GM21367 (cell line): ENCODE data around the gene UHRF1.
A peak's percentile ranks its signal among the peaks of the same experiment; 100 is the strongest.
"Not testable (repeated sequence)": the region's sequence is repeated elsewhere in the genome, so short reads cannot be mapped to it uniquely, and the experiment has no call there.

ENCODE experiments used
- ATAC-seq: cut with Tn5 transposase; IDR thresholded peaks from one replicate; pipeline ENCODE4 v1.9.1; 2021; ENCODE audit not compliant: unreplicated experiment

UHRF1 gene

DNA sequence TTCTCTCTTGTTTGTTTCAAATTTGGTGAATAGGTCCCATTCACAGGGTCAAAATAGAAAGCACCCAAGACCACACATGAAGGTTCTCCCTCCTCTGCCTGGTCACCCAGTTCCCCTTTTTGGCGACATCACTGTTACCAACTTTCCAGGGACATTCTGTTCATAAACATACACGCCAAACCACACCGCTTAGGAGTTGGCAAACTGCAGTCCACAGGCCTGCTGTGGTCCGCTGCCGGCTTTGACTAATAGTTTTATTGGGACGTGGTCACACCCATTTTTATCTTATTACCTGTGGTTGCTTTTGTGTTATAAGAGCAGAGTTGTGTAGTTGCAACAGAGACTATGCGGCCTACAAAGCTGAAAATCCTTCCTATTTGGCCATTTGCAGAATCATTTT is 24.2 kb downstream of the UHRF1 start:
- no peak for ATAC-seq

DNA sequence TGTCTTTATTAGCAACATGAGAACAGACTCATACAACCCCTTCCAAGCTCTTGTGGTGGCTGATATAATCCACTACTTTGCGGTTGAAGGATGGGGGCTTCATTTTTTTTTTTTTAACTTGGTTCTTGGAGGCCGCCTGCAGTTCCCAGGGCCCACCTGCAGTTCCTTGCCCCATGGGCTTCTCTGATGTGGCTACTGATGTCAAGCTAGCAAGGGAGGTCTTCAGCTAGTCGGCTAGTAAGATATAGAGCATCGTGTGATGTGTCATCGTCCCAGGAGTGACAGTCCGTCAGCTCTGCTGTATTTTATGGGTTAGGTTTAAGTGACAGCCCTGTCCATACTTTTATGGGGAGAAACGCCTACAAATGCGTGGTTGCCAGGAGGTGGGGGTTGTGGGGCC is 26.1 kb downstream of the UHRF1 start:
- ATAC-seq: no peak

DNA sequence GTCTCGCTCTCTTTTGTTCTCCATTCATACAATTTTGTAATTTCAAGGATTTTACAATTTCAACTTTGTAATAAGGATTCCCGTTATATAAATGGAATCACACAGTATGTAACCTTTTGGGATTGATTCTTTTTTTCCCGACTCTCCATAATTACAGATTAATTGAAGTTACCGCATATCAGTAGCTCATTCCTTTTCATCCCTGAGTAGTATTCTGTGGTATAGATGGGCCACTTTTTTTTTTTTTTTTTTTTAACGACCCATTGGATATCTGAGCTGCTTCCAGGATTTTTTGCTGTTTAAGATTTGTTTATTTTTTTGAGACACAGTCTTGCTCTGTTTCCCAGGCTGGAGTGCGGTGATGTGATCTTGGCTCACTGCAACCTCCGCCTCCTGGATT is 27.8 kb downstream of the UHRF1 start:
- no peak for ATAC-seq

DNA sequence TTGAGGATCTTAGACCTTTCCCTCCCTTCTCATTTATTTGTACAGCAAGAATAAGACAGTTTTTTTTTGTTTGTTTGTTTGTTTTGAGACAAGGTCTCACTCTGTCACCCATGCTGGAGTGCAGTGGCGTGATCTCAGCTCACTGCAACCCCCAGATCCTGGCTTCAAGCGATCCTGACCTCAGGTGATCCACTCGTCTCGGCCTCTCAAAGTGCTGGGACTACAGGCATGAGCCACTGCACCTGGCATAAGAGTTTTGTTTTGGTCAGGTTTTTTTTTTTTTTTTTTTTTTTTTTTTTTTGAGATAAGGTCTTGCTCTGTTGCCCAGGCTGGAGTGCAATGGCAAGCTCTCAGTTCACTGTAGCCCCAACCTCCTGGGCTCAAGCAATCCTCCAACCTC is 29.2 kb downstream of the UHRF1 start:
- not testable (repeated sequence) for ATAC-seq

DNA sequence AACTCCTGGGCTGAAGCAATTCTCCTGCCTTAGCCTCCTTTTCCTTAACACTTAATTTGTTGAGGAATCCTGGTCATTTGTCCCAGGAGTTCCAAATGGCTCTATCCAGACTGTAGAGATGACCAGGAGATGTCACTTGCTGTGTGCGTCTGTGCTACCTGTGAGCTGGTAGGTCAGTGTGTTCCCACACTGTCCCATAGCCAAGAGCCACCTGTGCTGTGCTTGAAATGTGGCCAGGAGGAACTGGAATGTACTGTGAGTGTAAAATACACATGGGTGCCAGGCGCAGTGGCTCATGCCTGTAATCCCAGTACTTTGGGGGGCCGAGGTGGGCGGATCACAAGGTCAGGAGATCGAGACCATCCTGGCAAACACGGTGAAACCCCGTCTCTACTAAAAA is 30.2 kb downstream of the UHRF1 start:
- no peak for ATAC-seq

DNA sequence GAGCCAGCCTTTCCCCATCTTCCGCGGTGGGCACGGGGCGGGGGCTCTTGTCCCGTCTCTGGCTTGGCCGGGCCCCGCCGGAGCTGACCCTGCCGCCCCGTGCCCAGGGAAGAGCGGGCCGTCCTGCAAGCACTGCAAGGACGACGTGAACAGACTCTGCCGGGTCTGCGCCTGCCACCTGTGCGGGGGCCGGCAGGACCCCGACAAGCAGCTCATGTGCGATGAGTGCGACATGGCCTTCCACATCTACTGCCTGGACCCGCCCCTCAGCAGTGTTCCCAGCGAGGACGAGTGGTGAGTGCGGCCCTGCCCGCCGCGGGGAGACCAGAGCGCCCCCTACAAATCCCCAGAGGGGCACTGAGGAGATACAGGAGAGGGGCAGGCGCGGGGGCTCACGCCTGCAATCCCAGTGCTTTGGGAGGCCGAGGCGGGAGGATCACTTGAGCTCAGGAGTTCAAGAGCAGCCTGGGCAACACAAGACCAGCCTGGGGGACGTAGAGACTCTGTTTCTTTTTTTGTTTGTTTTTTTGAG is 32.4 kb downstream of the UHRF1 start:
- not testable (repeated sequence) for ATAC-seq

DNA sequence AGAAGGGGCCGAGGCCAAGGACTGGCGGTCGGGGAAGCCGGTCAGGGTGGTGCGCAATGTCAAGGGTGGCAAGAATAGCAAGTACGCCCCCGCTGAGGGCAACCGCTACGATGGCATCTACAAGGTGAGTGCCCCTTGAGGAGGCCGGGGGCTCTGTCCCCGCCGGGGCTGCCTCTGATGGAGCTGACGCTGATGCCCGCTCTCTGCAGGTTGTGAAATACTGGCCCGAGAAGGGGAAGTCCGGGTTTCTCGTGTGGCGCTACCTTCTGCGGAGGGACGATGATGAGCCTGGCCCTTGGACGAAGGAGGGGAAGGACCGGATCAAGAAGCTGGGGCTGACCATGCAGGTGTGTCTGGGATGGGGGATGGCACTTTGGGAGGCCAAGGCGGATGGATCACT is 41.3 kb downstream of the UHRF1 start:
- not testable (repeated sequence) for ATAC-seq

DNA sequence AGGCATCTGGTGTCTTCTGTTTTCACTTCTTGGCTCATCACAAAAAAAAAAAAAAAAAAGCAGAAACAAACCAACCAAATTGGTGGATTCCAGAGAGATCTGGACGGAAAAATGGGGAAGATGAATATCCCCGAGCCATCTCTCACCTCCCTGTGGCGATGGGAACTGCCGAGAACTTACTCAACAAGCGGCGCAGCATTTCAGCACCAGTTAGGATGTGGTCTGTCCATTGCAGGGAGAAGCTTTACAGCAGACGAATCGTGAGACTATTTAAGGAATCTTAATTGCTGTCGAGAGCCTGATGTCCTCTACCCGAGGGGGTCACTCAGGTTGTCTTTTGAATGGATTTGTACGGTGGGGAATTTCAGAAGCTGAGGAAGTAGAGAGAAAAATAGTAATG is 42.4 kb downstream of the UHRF1 start:
- ATAC-seq: no peak

DNA sequence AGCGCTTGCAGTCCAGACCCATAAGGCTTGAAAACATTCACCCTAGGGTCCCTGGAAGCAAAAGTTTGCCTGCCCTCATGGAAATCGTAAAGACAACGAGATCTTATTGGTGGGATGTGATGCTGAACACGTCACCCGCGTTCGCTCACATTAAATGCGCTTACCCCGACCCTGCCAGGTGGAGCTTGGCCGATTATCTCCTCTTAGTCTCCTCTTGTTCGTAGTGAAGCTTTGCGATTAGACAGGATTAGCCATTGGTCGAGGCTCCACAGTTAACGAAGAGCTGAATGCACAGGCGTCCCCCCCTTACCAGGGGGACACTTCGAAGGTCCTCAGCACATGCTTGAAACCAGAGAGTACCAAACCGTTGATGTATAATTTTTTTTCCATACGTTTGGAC is 43.6 kb downstream of the UHRF1 start:
- ATAC-seq: no peak

DNA sequence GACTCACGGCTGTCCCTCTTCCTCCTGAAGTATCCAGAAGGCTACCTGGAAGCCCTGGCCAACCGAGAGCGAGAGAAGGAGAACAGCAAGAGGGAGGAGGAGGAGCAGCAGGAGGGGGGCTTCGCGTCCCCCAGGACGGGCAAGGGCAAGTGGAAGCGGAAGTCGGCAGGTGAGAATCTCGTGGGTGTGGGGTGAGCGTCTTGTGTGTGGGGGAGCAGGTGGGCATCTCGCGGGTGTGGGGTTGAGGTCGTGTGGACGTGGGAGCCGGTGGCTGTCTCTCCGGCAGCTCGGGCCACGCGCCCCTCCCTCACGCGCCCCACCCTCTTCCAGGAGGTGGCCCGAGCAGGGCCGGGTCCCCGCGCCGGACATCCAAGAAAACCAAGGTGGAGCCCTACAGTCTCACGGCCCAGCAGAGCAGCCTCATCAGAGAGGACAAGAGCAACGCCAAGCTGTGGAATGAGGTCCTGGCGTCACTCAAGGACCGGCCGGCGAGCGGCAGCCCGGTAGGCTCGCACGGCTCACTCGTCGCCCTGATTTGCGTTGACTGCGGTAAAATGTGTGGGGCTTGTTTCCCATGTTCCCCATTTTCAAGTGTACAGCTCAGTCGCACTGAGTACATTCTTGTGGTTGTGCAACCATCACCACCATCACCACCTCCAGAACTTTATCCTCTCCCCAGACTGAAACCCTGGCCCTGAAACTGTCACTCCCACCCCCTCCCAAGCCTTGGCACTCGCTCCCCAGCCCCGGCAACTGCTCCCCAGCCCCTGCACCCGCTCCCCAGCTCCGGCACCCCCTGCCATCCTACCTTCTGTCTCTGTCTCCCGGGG is 45.2 kb downstream of the UHRF1 start:
- not testable (repeated sequence) for ATAC-seq

DNA sequence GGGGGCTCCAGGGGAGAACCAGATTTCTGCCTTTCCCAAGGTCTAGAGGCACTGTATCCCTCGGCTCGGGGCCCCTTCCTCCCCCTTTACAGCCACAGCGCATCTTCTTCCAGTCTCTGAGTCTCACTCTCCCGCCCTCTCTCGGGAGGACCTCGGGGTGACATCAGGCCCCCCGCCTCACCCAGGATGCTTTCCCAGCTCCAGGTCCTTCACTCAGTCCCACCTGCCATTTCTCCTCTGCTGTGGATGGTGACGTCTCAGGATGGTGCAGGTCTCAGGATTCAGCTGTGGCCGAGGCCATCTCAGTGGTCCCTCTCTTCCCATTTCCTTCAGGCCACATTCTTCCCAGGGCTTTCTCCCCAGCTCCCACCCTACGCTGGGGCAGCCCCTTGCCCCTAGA is 46.0 kb downstream of the UHRF1 start:
- ATAC-seq: no peak

DNA sequence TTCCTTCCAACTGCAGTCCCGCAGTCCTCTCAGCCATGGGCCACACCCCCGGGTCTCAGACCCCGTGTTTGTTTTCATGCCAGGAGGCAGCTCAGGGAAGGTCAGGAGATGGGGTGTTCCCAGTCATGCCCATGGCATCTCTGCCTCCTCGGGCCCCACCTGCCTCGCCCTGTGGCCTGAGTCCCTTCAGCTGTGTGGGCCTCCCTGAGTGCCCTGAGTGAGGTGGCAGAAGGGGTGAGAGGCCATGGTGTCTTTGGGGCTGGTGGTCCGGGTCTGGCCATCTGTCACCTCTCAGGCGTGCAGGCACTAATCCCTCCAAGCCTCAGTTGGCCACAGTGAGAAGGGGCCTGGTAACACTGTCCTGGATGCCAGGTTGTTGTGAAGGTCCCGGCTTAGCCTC is 48.7 kb downstream of the UHRF1 start:
- no peak for ATAC-seq

DNA sequence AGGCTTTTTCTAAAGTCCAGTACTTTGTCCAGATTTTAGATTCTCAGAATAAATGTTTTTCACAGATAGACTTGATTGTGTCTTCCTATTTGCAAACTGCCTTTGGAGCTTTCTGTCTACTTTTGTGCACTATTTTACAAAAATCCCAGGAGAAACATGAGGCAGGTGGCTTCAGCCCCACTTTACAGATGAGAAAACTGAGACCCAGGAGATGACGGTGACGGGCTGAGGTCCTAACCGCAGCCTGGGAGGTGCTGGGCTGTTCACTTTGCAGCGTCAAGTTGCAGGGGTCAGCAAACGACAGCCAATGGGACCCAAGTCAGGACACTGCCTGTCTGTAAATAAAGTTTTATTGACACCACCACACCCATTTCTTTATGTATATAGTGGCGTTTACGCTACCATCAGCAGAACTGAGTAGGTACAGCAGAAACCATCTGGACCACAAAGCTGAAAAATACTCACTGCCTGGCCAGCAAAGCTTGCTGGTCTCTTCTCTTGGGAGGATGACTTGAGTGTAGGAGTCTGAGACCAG is 52.9 kb downstream of the UHRF1 start:
- ATAC-seq: no peak

DNA sequence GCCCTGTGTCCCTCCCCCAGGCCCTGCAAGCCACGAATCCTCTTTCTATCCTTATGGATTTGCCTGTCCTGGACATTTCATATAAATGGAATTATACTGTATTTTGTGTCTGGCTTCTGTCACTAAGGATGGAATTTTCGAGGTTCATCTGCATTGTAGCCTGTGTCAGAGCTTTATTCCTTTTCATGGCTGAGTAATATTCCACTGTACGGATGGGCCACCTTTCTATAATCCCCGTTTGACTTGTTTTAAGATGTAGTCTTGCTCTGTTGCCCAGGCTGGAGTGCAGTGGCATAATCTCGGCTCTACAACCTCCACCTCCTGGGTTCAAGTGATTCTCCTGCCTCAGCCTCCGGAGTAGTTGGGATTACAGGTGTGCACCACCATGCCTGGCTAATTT is 55.8 kb downstream of the UHRF1 start:
- ATAC-seq: no peak

DNA sequence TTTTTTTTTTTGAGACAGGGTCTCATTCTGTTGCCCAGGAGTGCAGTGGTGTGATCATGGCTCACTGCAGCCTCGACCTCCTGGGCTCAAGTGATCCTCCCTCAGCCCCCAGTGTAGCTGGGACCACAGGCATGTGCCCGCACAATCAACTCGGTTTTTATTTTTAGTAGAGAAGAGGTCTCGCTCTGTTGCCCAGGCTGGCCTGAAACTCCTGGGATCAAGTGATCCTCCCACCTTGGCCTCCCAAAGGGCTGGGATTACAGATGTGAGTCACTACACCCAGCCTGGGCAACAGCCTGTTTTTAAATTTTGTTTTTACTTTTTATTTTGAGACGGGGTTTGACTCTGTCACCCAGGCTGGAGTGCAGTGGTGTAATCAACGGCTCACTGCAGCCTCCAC is 57.3 kb downstream of the UHRF1 start:
- ATAC-seq: no peak

DNA sequence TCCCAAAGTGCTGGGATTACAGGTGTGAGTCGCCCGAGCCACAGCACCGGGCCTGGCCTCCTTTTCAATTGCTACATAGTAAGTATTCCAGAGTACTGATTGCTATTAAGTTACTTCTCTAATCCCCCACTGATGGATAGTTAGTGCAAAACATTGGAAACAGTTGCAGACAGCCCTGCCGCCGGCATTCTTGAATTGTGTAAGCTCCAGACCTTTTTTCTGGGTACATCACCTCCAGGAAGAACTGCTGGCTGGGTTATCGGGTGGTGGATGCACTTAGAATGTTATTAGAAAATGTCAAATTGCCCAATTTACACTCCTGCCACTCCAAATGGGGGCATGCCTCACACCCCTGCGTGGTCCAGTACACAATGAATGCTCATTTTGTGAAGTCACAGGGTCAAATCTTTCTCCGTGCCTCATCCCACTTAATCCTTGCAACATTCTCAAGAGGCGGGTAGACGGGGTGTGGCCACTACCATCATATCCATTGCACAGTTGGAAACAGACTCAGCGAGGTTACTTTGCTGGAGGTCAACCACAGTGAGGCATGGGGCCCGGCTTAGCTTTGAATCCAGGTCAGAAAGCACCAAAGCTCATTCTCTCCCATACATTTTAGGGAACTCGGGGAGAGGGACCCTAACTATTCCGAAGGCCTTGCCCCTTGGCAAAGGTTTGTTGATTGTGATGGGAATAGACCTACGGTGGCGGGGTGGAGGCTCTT is 58.6 kb downstream of the UHRF1 start:
- no peak for ATAC-seq

DNA sequence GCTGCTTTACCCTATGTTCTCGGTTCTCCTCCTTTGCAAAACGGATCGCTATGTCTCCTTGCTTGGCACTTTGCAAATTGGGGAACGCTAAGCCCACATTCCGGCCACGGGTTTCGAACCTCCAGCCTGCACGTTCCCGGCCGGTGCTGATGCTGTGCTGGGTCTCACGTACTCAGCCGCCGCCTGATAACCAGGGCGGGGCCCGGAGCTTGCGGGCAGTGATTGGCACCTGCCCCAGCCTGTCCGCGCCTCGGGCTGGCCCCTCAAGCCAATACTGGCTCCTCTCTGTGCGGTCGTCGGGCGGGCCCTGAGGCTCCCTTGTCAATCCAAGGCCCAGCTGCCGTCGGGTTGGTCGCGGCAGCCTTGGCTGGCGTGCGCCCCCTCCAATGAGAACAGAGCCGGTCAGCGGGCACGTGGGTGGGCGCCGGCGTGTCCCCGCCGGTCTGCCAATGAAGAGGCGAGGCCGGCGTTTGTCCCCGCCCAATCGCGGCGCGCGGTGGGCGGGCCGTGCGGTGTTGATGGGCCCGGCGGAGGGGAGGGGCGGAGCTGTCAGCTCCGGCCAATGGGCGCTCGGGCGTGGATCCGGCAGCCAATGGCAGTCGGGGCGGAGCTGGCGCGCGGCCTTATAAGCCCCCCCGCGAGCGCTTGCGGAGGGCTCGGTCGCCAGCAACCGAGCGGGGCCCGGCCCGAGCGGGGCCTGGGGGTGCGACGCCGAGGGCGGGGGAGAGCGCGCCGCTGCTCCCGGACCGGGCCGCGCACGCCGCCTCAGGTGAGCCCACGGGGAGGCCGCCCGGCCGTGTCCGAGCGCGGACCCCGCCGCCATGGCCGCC is 59.4 kb downstream of the UHRF1 start, which contains the start of gene KDM4B:
Gene KDM4B, plus strand, starts transcription at position 652 of the 830 bp plus-strand sequence. CDS start 63,778 bp downstream, outside the sequence.
- peak; percentile 83 for ATAC-seq

DNA sequence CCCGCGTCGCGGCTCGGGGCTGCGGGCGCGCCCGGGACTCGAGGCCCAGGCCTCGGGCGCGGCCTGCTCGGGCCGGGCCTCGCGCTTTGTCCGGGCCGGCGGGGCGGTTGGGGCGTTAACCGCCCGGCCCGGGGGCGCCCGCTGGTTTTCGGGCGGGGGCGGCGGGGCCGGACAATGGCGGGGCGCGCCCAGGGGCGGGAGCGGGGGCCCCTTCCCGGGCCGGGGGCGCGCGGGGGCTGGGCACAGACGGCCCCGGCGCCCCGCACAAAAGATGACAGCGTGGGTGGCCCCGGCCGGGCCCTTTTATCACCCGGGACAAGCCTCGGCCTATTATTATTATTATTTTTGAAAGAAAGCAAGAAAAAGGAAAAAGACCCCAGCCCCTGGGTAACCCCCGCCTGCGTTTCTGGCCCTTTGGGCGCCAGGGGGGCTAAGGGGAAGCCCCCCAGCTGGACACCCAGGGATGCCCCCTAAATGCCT is 60.0 kb downstream of the UHRF1 start:
- ATAC-seq: no peak

DNA sequence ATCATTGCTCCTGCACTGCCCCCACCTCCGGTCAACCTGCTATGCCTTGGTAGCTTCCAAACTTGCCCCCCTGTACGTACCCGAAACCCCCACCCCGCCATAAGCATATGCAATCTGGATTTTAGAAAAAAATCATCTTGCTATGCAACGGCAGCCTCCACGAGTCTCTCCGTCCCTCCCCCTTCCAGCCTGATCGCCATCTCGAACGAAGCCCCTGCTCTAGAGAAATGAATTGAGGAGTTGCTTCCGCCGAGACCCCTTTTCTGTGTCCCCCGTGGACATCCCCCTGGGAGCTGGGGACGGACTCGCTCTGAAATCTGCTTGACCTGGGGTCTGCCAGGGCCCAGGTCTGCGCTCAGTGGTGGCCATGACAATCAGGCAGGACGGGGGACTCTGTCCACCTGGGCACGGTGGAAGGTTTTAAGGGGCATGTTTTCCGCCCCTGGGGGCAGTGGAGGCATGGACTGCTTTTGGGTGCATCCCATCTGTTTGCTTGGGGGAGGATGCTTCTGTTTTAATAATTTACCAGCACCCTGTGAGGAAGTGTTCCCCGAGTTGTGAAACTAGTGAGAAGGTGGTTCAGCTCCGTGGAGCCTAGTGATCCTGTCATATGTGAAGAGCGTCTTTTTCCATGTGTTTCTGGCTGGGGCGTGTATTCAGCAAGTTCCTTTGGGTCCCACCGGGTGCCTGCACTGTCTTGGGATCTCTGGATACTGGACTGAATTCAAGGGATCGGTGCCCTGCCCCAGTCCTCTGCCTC is 60.7 kb downstream of the UHRF1 start:
- no peak for ATAC-seq
